DMS114 treated with DMSO at 0.1 percent for 48 hours (cell line): ENCODE data around the gene IL12B.
"Not testable (repeated sequence)": the region's sequence is repeated elsewhere in the genome, so short reads cannot be mapped to it uniquely, and the experiment has no call there.

Source experiments
- DNase-seq: peaks from one replicate; lab custom pipeline; 2025; ENCODE audit not compliant: unreplicated experiment; lab: John Stamatoyannopoulos, UW

Gene IL12B

GRCh38 chr5:159330131-159330800 is at the start of gene IL12B:
Gene IL12B, minus strand, starts transcription at chr5:159330487. Its CDS starts 3,705 bp downstream, at chr5:159326782.
- DNase-seq = no peak

GRCh38 chr5:159377653-159378052 is 47.4 kb upstream of the IL12B start:
- no peak for DNase-seq

- not testable (repeated sequence) for DNase-seq
These were observed 37.6 kb upstream of the IL12B start for GRCh38 chr5:159367866-159368265.

GRCh38 chr5:159366776-159367175 is 36.5 kb upstream of the IL12B start:
- not testable (repeated sequence) for DNase-seq

- no peak for DNase-seq
These were observed 31.9 kb upstream of the IL12B start for GRCh38 chr5:159362220-159362619.

GRCh38 chr5:159359871-159360270 is 29.6 kb upstream of the IL12B start:
- DNase-seq = not testable (repeated sequence)

- DNase-seq = no peak
These were observed 29.1 kb upstream of the IL12B start for GRCh38 chr5:159359408-159359807.

GRCh38 chr5:159353661-159354252 is 23.5 kb upstream of the IL12B start:
- DNase-seq = no peak

- not testable (repeated sequence) for DNase-seq
These were observed 20.4 kb upstream of the IL12B start for GRCh38 chr5:159350644-159351043.

GRCh38 chr5:159350216-159350615 is 19.9 kb upstream of the IL12B start:
- not testable (repeated sequence) for DNase-seq

GRCh38 chr5:159345861-159346260 is 15.6 kb upstream of the IL12B start:
- no peak for DNase-seq

GRCh38 chr5:159345336-159345735 is 15.0 kb upstream of the IL12B start:
- DNase-seq = no peak

GRCh38 chr5:159343295-159344094 is 13.2 kb upstream of the IL12B start:
- DNase-seq = no peak

- no peak for DNase-seq
These were observed 12.6 kb upstream of the IL12B start for GRCh38 chr5:159342840-159343239.

- DNase-seq = no peak
These were observed 11.6 kb upstream of the IL12B start for GRCh38 chr5:159341906-159342310.

- DNase-seq = no peak
These were observed 10.9 kb upstream of the IL12B start for GRCh38 chr5:159341145-159341544.

- DNase-seq = no peak
These were observed 10.2 kb upstream of the IL12B start for GRCh38 chr5:159340511-159340910.

- no peak for DNase-seq
These were observed 9.2 kb upstream of the IL12B start for GRCh38 chr5:159339460-159339859.

- no peak for DNase-seq
These were observed 7.8 kb upstream of the IL12B start for GRCh38 chr5:159338118-159338517.

GRCh38 chr5:159337016-159337955 is 7.0 kb upstream of the IL12B start:
- no peak for DNase-seq

- no peak for DNase-seq
These were observed 6.3 kb upstream of the IL12B start for GRCh38 chr5:159336586-159336985.
